ENCODE data around the gene CNKSR2. TPM values are rescaled to one million over a fixed set of nuclear protein-coding genes. Genes with fewer than 3 reads are reported as not detected.
"Not testable (repeated sequence)": the region's sequence is repeated elsewhere in the genome, so short reads cannot be mapped to it uniquely, and the experiment has no call there.

CNKSR2 gene
- total and polyA plus RNA-seq, 2 experiments from 2014 or later = 13.9 to 40.9 TPM

DNA sequence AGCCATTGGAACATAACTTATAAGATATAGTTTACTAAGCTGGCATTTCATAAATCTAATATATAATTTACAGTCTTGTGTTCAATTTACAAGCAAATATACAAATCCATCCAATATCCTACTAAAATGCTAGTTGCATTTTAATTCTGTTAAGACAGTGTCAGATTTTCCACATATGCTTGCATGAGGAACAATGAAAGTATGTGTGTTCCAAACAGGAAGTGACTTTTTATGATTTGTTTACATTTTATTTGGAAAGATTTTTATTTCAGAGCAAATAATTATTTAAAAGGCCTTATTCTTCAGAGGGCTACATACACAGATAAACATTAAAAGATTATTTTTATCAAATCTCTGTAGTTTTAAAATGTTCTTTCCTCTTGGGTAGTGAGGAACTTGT is 153.9 kb downstream of the CNKSR2 start (continued):
- TF ChIP-seq, protein P1, sequence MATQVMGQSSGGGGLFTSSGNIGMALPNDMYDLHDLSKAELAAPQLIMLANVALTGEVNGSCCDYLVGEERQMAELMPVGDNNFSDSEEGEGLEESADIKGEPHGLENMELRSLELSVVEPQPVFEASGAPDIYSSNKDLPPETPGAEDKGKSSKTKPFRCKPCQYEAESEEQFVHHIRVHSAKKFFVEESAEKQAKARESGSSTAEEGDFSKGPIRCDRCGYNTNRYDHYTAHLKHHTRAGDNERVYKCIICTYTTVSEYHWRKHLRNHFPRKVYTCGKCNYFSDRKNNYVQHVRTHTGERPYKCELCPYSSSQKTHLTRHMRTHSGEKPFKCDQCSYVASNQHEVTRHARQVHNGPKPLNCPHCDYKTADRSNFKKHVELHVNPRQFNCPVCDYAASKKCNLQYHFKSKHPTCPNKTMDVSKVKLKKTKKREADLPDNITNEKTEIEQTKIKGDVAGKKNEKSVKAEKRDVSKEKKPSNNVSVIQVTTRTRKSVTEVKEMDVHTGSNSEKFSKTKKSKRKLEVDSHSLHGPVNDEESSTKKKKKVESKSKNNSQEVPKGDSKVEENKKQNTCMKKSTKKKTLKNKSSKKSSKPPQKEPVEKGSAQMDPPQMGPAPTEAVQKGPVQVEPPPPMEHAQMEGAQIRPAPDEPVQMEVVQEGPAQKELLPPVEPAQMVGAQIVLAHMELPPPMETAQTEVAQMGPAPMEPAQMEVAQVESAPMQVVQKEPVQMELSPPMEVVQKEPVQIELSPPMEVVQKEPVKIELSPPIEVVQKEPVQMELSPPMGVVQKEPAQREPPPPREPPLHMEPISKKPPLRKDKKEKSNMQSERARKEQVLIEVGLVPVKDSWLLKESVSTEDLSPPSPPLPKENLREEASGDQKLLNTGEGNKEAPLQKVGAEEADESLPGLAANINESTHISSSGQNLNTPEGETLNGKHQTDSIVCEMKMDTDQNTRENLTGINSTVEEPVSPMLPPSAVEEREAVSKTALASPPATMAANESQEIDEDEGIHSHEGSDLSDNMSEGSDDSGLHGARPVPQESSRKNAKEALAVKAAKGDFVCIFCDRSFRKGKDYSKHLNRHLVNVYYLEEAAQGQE (IDR thresholded peaks at IDR 0.05; ENCODE audit: unreplicated experiment) = no peak
- no peak for TF ChIP-seq ZNF331 (CRISPR knock-in tag; IDR thresholded peaks at IDR 0.05; ENCODE audit: low read depth)
- no peak for TF ChIP-seq POLR2AphosphoS5 (IDR thresholded peaks at IDR 0.05; ENCODE audit: low read depth)

DNA sequence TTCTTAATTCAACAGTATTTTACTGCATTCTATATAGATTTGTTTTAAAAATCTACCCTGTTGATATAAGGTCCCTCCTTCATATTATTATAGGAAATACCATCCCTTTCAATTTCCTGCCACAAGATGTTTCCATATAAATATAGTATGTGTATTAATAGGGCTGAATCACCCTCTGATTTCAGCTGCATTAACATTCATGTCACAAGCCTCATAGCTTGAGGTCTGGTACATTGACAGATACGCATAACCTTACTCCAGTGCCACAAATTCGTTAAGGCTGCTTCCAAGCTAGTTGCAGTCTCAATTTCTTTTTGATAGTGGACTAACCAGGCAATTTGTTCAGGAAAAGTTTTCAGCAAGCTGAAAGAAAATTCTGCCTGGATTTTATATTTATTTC is 155.6 kb downstream of the CNKSR2 start:
- Histone ChIP-seq H4K20me1 (replicated peaks; ENCODE audit: insufficient read depth) (no peaks in the 10 kb centered on the region), H3K36me3 (ENCODE audit: insufficient read depth) (no peaks in the 10 kb centered on the region), H3K27me3 (ENCODE audit: insufficient read depth) (no peaks in the 10 kb centered on the region), H3K4me1 (ENCODE audit: insufficient read depth) (no peaks in the 10 kb centered on the region), H3K79me2 (replicated peaks; ENCODE audit: insufficient read depth) (no peaks in the 10 kb centered on the region), H2AFZ (no peak overlapping the region), H3K9me2 (ENCODE audit: insufficient read depth) (no peaks in the 10 kb centered on the region), H3K4me2 (no peak overlapping the region), H3F3A (replicated peaks; ENCODE audit: low read depth) (no peaks in the 10 kb centered on the region), H3K27ac (ENCODE audit: low read depth) (no peak overlapping the region), H3K4me3 (no peak overlapping the region)
- Mint-ChIP-seq H3K36me3 (ENCODE audit: low read depth) (no peaks in the 10 kb centered on the region), H3K27me3 (ENCODE audit: insufficient read depth, low read depth, poor library complexity) (no peaks in the 10 kb centered on the region), H3K4me1 (no peaks in the 10 kb centered on the region), H3K4me3 (no peak overlapping the region), H3K27ac (no peak overlapping the region), H3K9me3 (no peaks in the 10 kb centered on the region)
- ATAC-seq (no peak), DNase-seq (ENCODE audit: low spot score) (no peak)
- TF ChIP-seq ZNF114 (CRISPR knock-in tag; IDR thresholded peaks at IDR 0.05) (no peak), POLR2AphosphoS5 (IDR thresholded peaks at IDR 0.05; ENCODE audit: low read depth) (no peak), EZH2phosphoT487 (IDR thresholded peaks at IDR 0.05; ENCODE audit: unreplicated experiment) (no peak), EZH2 (IDR thresholded peaks at IDR 0.05; ENCODE audit: low read depth, unreplicated experiment) (no peak), JUNB (IDR thresholded peaks at IDR 0.05; ENCODE audit: unreplicated experiment) (no peak)
- TF ChIP-seq, protein P1 (IDR thresholded peaks at IDR 0.05; ENCODE audit: unreplicated experiment) = no peak
- TF ChIP-seq, protein P2, sequence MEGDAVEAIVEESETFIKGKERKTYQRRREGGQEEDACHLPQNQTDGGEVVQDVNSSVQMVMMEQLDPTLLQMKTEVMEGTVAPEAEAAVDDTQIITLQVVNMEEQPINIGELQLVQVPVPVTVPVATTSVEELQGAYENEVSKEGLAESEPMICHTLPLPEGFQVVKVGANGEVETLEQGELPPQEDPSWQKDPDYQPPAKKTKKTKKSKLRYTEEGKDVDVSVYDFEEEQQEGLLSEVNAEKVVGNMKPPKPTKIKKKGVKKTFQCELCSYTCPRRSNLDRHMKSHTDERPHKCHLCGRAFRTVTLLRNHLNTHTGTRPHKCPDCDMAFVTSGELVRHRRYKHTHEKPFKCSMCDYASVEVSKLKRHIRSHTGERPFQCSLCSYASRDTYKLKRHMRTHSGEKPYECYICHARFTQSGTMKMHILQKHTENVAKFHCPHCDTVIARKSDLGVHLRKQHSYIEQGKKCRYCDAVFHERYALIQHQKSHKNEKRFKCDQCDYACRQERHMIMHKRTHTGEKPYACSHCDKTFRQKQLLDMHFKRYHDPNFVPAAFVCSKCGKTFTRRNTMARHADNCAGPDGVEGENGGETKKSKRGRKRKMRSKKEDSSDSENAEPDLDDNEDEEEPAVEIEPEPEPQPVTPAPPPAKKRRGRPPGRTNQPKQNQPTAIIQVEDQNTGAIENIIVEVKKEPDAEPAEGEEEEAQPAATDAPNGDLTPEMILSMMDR (conservative IDR thresholded peaks at IDR 0.05; ENCODE audit: low read depth in 2 of 2) = no peak

DNA sequence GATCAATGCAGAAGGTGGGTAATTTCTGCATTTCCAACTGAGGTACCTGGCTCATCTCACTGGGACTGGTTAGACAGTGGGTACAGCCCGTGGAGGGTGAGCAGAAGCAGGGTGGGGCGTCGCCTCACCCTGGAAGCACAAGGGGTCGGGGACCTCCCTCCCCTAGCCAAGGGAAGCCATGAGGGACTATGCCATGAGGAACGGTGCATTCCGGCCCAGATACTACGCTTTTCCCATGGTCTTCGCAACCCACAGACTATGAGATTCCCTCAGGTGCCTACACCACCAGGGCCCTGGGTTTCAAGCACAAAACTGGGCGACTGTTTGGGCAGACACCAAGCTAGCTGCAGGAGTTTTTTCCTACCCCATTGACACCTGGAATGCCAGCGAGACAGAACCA is 170.4 kb downstream of the CNKSR2 start:
- not testable (repeated sequence) for H3K4me3 Mint-ChIP-seq; DNase-seq (ENCODE audit: low spot score); H3K9me2 ChIP-seq (ENCODE audit: insufficient read depth); H4K20me1 ChIP-seq (replicated peaks; ENCODE audit: insufficient read depth); H3K4me3 ChIP-seq; H3K27me3 ChIP-seq (ENCODE audit: insufficient read depth); H3K4me1 Mint-ChIP-seq; H3K27me3 Mint-ChIP-seq (ENCODE audit: insufficient read depth, low read depth, poor library complexity); H3K27ac Mint-ChIP-seq; H2AFZ ChIP-seq; H3K79me2 ChIP-seq (replicated peaks; ENCODE audit: insufficient read depth); H3K27ac ChIP-seq (ENCODE audit: low read depth); H3K4me2 ChIP-seq; H3K4me1 ChIP-seq (ENCODE audit: insufficient read depth); ATAC-seq; H3F3A ChIP-seq (replicated peaks; ENCODE audit: low read depth); H3K36me3 ChIP-seq (ENCODE audit: insufficient read depth)
- H3K36me3 Mint-ChIP-seq (ENCODE audit: low read depth) = peaks cover 33% of the 10 kb centered on the region
- peaks cover 15% of the 10 kb centered on the region; the same call in 2 of the 3 replicates for H3K9me3 Mint-ChIP-seq
